Hippocampal formation (tissue), 2 donors: ENCODE data around the gene LAMA3.

Experiments
- DNase-seq, 2 donors: peaks; one replicate each; lab custom pipeline; 2025; lab: John Stamatoyannopoulos, UW

LAMA3 gene

GRCh38 chr18:24003903-24004640 is 314.8 kb downstream of the LAMA3 start:
- DNase-seq, result no peak
